GM23338 (cell line): ENCODE results near the gene CCNB3.

Source experiments
- CTCF ChIP-seq, 2 experiments: fragments of 200-600 bp in 1 of 2; sonication (generic) in 1 of 2; conservative IDR thresholded peaks; 2 replicates each; pipeline versions ENCODE4 v1.5.1 to v1.6.1; 2016 to 2017; ENCODE audit warnings: antibody characterized with exemption in 2 of 2, low read depth in 2 of 2, mild to moderate bottlenecking in 2 of 2, moderate library complexity in 1 of 2
- EZH2 ChIP-seq: fragments of 200-600 bp; sonication (generic); IDR thresholded peaks from one replicate; pipeline ENCODE4 v1.8.0; 2017; ENCODE audit warnings: antibody characterized with exemption, mild to moderate bottlenecking, low read depth; ENCODE audit not compliant: unreplicated experiment
- POLR2AphosphoS5 ChIP-seq: IDR thresholded peaks from 2 replicates; pipeline ENCODE4 v1.6.1; 2016; ENCODE audit warnings: antibody characterized with exemption, low read depth
- REST ChIP-seq: IDR thresholded peaks from one replicate; pipeline ENCODE4 v1.6.1; 2018; ENCODE audit warnings: antibody characterized with exemption; ENCODE audit not compliant: unreplicated experiment

DNA sequence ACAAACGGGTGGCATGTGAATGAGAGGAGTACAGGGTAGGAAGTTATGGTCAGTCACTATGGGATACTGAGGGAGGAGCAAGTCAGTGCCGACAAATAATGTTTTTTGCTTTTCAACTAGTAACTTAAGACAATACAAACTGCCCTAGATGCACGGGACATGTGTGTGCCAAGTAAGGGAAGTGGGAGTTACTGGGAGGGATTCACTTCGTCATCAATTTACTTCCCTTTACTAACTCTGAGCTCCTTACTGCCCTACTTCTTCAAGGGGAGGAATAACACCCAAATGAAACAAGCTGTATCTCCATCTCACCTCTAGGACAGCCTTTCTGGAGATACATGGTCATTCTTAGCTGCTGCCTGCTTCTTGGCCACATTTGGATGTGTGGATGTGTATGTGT is 168.4 kb downstream of the CCNB3 start:
- TF ChIP-seq POLR2AphosphoS5 (no peak), CTCF (conservative IDR thresholded peaks at IDR 0.05; ENCODE audit: low read depth in 2 of 2) (no peak), EZH2 (no peak), REST (no peak)
